Measurements from ENCODE around the gene SPDEF. TPM values are rescaled to one million over a fixed set of nuclear protein-coding genes. Genes with fewer than 3 reads are reported as not detected.

Gene SPDEF
- total RNA-seq, 2 experiments from 2014 or later: not detected

DNA sequence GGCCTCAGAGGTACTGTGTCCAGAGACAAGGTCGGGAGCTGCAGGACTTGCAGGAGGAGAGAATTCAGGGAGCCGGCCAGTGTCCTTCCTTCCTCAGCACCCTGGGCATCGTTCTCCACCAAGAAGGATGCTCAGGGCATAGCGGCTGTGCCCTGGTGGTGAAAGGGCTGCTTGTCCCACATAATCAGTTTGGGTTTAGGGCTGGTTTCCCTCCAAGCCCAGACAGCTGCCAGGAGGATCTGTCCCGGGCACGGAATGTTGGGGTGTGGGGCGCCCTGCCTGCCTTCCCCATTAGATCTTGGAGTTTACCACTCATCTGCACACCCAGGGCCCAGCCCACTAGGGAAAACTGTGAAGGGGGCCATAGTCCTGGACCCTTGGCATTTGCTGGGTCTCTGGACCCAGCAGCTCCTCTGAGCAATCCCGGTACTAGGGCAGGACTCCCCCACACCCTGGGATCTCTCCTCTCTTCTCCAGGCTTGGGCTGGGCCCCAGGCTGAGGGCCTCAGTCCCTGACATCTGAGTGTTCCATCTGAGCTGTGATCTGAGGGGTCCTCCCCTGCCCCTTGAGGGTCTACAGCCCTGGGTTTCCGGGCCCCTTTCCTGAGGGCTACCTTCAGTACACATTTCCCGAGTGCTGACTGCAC lies 18.6 kb upstream of the SPDEF start:
- Mint-ChIP-seq H3K27me3 (no peaks in the 10 kb centered on the region), H3K4me3 (no peak overlapping the region), H3K9me3 (no peaks in the 10 kb centered on the region), H3K27ac (no peak overlapping the region), H3K4me1 (ENCODE audit: low read depth) (no peaks in the 10 kb centered on the region), H3K36me3 (ENCODE audit: low read depth) (no peaks in the 10 kb centered on the region)
- ChIA-PET POLR2A (no interaction called here), CTCF (interaction anchor here (1.3 kb wide), 1 partner anchor 47 kb away, joined by 3 read pairs; no protein-coding TSS in a partner anchor)
- DNase-seq (no peak), ATAC-seq (no peak)
- TF ChIP-seq, protein P1, sequence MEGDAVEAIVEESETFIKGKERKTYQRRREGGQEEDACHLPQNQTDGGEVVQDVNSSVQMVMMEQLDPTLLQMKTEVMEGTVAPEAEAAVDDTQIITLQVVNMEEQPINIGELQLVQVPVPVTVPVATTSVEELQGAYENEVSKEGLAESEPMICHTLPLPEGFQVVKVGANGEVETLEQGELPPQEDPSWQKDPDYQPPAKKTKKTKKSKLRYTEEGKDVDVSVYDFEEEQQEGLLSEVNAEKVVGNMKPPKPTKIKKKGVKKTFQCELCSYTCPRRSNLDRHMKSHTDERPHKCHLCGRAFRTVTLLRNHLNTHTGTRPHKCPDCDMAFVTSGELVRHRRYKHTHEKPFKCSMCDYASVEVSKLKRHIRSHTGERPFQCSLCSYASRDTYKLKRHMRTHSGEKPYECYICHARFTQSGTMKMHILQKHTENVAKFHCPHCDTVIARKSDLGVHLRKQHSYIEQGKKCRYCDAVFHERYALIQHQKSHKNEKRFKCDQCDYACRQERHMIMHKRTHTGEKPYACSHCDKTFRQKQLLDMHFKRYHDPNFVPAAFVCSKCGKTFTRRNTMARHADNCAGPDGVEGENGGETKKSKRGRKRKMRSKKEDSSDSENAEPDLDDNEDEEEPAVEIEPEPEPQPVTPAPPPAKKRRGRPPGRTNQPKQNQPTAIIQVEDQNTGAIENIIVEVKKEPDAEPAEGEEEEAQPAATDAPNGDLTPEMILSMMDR (IDR thresholded peaks at IDR 0.05): no peak
- intact Hi-C loops (cut with micrococcal nuclease): no loop called here

DNA sequence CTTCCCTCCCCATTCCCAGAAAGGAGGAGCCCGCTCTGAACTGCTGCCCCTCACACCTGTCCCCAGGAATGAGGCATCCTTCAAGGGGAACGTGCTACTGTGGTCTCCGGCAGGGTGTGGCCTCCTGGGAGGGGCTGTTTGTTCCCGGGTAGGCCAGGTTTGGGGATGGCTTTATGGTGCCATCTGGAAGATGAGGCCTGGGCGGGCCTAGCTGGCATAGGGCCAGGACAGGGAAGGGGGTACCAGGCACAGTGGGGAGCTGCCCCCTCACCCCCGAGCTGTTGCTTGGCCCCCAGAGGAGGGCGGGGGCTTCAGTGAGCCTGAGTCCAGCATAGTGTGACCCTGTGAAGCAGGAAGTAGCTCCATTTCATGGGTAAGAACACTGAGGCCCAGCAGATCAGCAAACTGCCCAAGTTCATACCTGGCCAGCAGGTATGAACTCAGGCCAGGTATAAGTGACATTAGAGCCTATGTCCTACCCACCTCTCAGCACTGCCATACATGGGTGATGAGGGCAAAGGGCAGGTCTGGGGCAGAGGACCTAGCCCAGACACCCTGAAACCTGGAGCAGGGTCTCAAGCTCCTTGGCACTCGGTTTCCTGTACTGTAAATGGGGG lies 17.5 kb upstream of the SPDEF start:
- no peak for DNase-seq
- no peak for ATAC-seq
- TF ChIP-seq, protein P1 (IDR thresholded peaks at IDR 0.05): no peak
- Mint-ChIP-seq H3K4me1 (ENCODE audit: low read depth) (no peaks in the 10 kb centered on the region), H3K4me3 (no peak overlapping the region), H3K27me3 (no peaks in the 10 kb centered on the region), H3K9me3 (no peaks in the 10 kb centered on the region), H3K36me3 (ENCODE audit: low read depth) (no peaks in the 10 kb centered on the region), H3K27ac (no peak overlapping the region)
- ChIA-PET CTCF (no interaction called here), POLR2A (no interaction called here)
- intact Hi-C loops (cut with micrococcal nuclease): no loop called here

DNA sequence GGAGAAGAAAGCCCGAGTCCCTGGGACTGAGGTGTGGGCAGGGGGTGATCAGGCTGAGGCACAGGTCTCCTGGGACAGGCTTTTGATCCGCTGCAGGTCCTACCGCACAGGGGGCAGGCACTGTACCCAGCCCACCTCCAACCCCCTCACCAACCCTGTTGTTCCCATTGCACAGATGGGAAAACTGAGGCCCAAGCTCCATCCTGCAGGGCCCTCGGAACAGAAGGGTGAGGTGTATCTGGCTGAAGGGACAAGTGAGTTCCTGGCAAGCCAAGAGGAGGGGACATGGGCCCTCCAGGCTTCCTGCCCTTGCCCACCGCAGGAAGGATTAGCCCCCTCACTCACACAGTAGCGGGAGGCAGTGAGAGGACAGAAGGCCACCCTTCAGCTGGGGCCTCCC lies 16.5 kb upstream of the SPDEF start:
- intact Hi-C loops (cut with micrococcal nuclease): no loop called here
- Mint-ChIP-seq H3K27ac (no peak overlapping the region), H3K9me3 (no peaks in the 10 kb centered on the region), H3K4me1 (ENCODE audit: low read depth) (no peaks in the 10 kb centered on the region), H3K36me3 (ENCODE audit: low read depth) (no peaks in the 10 kb centered on the region), H3K4me3 (no peak overlapping the region), H3K27me3 (peaks cover 4% of the 10 kb centered on the region)
- no peak for DNase-seq
- no peak for ATAC-seq
- TF ChIP-seq, protein P1 (IDR thresholded peaks at IDR 0.05): no peak
- CTCF ChIA-PET: no interaction called here
- POLR2A ChIA-PET: no interaction called here

DNA sequence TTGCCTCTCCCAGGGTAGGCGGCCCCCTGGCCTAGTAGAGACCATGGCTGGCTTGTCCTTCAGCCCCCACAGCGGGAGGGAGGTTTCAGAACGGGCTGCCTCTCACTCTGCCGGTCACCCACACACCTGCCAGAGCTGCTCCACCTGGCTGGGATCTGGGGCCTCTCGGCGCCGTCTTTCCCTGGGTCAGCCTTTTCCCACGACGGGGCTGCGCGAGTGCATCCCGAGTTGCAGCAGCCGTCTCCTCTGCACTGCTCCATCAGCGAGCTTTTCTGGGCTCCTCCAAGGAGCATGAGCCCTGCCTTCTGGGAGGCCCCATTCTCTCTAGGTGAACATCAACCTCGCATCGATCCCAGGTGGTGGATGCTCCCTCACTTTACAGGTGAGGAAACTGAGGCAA lies 15.9 kb upstream of the SPDEF start:
- no peak for DNase-seq
- Mint-ChIP-seq H3K4me3 (no peak overlapping the region), H3K27ac (no peak overlapping the region), H3K36me3 (ENCODE audit: low read depth) (no peaks in the 10 kb centered on the region), H3K9me3 (no peaks in the 10 kb centered on the region), H3K27me3 (peaks cover 4% of the 10 kb centered on the region), H3K4me1 (ENCODE audit: low read depth) (no peaks in the 10 kb centered on the region)
- ChIA-PET CTCF (no interaction called here), POLR2A (no interaction called here)
- ATAC-seq: no peak
- TF ChIP-seq, protein P1 (IDR thresholded peaks at IDR 0.05): no peak
- intact Hi-C loops (cut with micrococcal nuclease): no loop called here

DNA sequence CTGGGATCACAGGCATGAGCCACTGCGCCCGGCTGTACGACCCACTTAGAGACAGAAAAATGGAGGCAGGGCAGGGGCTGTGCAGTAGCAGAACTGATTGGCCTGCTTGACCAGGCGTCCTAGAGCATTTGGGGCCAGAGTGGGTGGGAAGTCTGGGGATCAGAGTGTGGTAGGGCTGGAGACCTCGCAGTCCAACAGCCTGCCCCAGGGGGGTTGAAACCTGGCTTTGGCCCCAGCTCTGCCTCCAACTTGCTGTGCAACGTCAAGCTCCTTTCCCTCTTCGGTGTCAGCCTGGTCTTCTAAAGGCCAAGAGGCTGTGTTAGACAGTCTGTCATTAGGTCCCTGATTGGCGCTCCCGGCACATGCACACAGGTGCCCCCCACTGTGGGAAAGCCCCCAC lies 15.3 kb upstream of the SPDEF start:
- ATAC-seq (no peak), DNase-seq (no peak)
- no peaks in the 10 kb centered on the region for H3K36me3 Mint-ChIP-seq (ENCODE audit: low read depth)
- no peak overlapping the region for H3K27ac Mint-ChIP-seq
- TF ChIP-seq, protein P1 (IDR thresholded peaks at IDR 0.05): no peak
- CTCF ChIA-PET: no interaction called here
- no peaks in the 10 kb centered on the region for H3K9me3 Mint-ChIP-seq
- H3K4me3 Mint-ChIP-seq: no peak overlapping the region
- POLR2A ChIA-PET: interaction anchor here (1.5 kb wide), 1 partner anchor 9 kb away, joined by 5 read pairs; no protein-coding TSS in a partner anchor
- no peaks in the 10 kb centered on the region for H3K4me1 Mint-ChIP-seq (ENCODE audit: low read depth)
- peaks cover 4% of the 10 kb centered on the region for H3K27me3 Mint-ChIP-seq
- intact Hi-C loops (cut with micrococcal nuclease): no loop called here

Data from activated CD8-positive, alpha-beta T cell treated with anti-CD3 and anti-CD28 coated beads for 36 hours (primary cell).